GM19328 (cell line): ENCODE data around the gene C1orf216.
"Not testable (repeated sequence)": the region's sequence is repeated elsewhere in the genome, so short reads cannot be mapped to it uniquely, and the experiment has no call there.

Source experiments
- ATAC-seq: cut with Tn5 transposase; IDR thresholded peaks from one replicate; pipeline ENCODE4 v1.9.1; 2021; ENCODE audit warnings: mild to moderate bottlenecking, moderate library complexity; ENCODE audit not compliant: unreplicated experiment

C1orf216 gene

GRCh38 chr1:35707601-35708440 is 10.9 kb downstream of the C1orf216 start:
- ATAC-seq, result no peak

DNA sequence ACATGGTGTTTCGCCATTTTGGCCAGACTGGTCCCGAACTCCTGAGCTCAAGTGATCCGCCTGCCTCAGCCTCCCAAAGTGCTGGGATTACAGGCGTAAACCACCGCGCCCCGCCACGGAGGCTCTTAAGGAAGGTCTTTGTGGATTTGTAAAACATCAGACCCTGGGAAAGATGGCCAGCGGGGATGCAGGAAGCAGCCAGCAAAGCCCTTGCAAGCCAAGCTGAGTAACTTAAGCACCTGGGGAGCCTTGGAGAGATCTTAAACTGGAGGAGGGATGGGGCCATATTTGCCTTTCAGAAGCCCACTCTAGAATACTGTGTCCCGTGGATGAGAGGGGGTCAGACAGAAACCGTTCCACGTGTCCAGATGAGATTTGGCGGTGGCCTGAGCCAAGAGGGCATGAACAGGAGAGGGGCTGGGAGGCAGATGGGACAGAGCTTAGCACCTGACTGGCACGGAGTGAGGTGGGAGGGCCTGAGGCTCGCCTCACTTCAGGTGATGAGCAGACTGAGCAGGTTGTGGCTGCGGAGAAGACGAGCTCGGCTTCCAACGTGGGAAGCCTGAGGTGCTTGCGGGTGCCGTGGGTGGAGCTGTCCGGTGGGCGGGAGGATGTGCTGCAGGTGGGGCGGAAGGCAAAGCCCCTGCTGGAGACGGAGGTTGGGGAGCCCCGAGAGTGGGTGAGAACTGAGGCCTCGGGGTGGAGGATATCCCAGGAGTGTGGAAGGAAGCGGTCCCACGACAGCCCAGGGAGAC is 11.7 kb downstream of the C1orf216 start:
- no peak for ATAC-seq

GRCh38 chr1:35702508-35702907 is 16.2 kb downstream of the C1orf216 start:
- no peak for ATAC-seq

GRCh38 chr1:35699152-35699551 is 19.5 kb downstream of the C1orf216 start:
- ATAC-seq, result not testable (repeated sequence)

- no peak for ATAC-seq
These were observed 26.4 kb downstream of the C1orf216 start for GRCh38 chr1:35692317-35692716.

DNA sequence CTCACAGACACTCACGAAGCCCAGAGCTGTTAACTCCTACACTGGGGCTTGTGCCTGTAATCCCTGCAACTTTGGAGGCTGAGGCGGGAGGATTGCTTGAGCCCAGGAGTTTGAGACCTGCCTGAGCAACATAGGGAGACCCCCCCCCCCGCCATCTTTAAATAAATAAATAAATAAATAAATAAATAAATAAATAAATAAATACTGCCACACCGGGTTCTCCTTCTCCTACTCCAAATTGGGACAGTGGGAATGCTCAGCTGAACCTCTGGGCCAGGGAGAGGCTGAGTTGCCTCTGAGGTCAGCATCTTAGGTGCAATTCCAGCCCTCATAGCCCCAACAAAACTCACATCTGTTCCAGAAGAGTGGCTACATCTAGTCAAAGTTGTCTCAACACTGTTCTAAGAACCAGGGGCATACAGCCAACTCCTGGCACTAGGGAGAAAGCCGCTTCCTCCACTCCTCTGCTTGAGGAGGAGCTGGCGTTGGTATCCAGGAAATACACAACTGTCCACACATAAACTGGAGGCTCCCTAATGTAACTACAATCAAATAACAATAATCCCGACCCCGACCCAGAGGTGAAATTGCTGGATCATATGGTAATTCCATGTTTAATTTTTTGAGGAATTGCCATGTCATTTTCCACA is 27.0 kb downstream of the C1orf216 start:
- ATAC-seq, result no peak

DNA sequence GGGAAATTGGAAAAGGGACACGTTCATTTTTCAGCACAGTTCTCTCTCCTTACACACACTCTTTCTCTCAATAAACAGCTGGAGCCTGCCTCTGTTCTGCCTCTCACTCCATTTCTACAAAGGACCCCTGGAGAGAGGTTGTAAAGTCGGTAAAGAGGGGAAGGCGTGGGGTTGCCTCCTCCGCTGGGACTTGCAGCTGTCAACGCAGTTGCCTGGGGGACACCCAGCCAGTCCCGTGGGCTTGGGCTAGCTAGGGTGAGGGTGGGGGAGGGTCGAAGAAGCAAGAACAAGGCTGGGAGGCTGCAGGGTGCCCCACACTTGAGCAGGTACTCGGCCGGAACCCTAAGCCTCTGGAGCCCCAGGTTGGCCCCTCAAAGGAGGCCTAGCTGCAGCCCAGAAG is 27.6 kb downstream of the C1orf216 start:
- ATAC-seq, result no peak

DNA sequence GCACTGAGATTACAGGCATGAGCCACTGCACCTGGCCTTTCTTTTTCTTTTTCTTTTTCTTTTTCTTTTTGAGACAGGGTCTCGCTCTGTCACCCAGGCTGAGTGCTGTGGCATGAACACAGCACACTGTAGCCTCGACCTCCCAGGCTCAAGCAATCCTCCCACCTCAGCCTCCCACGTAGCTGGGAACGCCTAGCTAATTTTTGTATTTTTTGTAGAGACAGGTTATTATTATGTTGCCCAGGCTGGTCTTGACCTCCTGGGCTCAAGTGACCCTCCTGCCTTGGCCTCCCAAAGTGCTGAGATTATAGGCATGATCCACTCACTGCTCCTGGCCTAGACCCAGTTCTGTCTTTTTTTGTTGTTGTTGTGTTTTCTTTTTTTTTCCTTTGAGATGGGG is 28.6 kb downstream of the C1orf216 start:
- not testable (repeated sequence) for ATAC-seq

- no peak for ATAC-seq
These were observed 30.5 kb downstream of the C1orf216 start for GRCh38 chr1:35688161-35688560.

DNA sequence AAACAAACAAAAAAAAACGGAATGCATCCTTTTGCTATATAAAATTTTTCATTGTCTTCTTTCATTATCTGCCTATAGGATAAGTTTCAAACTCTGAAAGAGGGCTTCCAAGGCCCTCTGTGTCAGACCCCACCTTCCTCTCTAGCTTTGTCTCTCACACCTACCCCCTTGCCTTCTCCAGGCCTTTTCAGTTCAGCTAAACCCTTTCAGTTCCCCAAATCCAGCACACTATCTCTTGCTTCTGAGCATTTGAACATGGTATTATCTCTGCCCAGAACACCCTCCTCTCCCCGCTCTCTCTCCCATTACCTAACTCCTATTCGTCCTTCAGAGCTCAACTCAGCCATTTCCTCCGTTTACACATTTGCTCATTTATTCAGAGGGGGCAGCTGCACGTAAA is 35.7 kb downstream of the C1orf216 start:
- ATAC-seq, result no peak

- no peak for ATAC-seq
These were observed 38.4 kb downstream of the C1orf216 start for GRCh38 chr1:35680271-35680670.

GRCh38 chr1:35675773-35676172 is 42.9 kb downstream of the C1orf216 start:
- ATAC-seq, result no peak

GRCh38 chr1:35674111-35674510 is 44.6 kb downstream of the C1orf216 start:
- ATAC-seq, result no peak

- ATAC-seq, result no peak
These were observed 46.6 kb downstream of the C1orf216 start for GRCh38 chr1:35672116-35672515.

DNA sequence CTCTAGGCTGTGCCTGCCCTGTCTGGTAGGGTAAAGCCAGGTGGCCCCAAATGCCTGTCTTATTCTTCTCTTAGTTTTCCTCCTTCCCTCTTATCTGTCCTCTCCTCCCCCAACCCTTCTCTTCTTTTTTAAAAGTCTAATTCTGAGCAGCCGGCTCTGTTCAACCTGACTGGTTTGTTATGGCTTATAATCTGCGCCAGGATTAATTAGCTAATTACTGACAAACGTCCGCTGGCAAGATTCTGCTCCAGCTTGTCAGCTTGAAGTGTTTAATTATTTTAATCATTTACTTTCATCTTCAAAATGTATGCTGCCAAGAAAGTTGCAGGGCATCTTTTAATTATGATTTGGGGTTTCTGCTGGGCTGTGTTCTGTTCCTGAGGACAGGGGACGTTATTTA is 50.2 kb downstream of the C1orf216 start:
- no peak for ATAC-seq

GRCh38 chr1:35666916-35667315 is 51.8 kb downstream of the C1orf216 start:
- ATAC-seq, result no peak

GRCh38 chr1:35666216-35666615 is 52.5 kb downstream of the C1orf216 start:
- no peak for ATAC-seq
